SK-N-SH treated with all-trans-retinoic acid at 6 μM for 48 hours (cell line): ENCODE measurements around the gene UTP4.

Experiments used
- ARNTL ChIP-seq: fragments of 450-650 bp; formaldehyde crosslinking; IDR thresholded peaks from 2 replicates; pipeline ENCODE4 v1.5.0; 2020; ENCODE audit warnings: low read depth, mild to moderate bottlenecking, moderate library complexity, borderline replicate concordance
- PATZ1 ChIP-seq: fragments of 250-450 bp; sonication (Bioruptor Pico); IDR thresholded peaks from 2 replicates; pipeline ENCODE4 v1.8.0; 2020; ENCODE audit warnings: mild to moderate bottlenecking, moderate library complexity, borderline replicate concordance
- PPARA ChIP-seq: fragments of 250-450 bp; sonication (Bioruptor Pico); IDR thresholded peaks from 2 replicates; pipeline ENCODE4 v1.5.0; 2020; ENCODE audit warnings: mild to moderate bottlenecking, borderline replicate concordance
- SNAI2 ChIP-seq: fragments of 250-450 bp; sonication (Bioruptor Pico); IDR thresholded peaks from 2 replicates; pipeline ENCODE4 v1.5.0; 2020; ENCODE audit warnings: mild to moderate bottlenecking, moderate library complexity

GRCh38 chr16:69131839-69132423, 518 bp upstream of the UTP4 start:
- no peak; the same call in 1 of the 2 replicates for TF ChIP-seq PATZ1 (CRISPR knock-in tag)
- TF ChIP-seq PPARA: no peak
- TF ChIP-seq ARNTL (CRISPR knock-in tag): no peak
- no peak for TF ChIP-seq SNAI2 (CRISPR knock-in tag)
